ENCODE results near the gene CCDC183. TPM values are rescaled to one million over a fixed set of nuclear protein-coding genes. Genes with fewer than 3 reads are reported as not detected.
A peak's percentile ranks its signal among the peaks of the same experiment; 100 is the strongest.

CCDC183 gene
- total RNA-seq, 5 donors from 2014 or later (not counting 1 experiment from before 2014, with no cell fraction given), result 1.9 to 2.9 (median 2.3) TPM

GRCh38 chr9:136750526-136750925 is 45.6 kb upstream of the CCDC183 start:
- no peaks in the 10 kb centered on the region for H3K36me3 ChIP-seq (ENCODE audit: control insufficient read depth in 2 of 2, extremely low read depth in 1 of 2, insufficient read depth in 1 of 2, low read length in 1 of 2)
- ATAC-seq (replicated peaks in 1 of 4) (no peak), DNase-seq (no peak)
- no peak overlapping the region for H3K27ac Mint-ChIP-seq
- H3K4me1 Mint-ChIP-seq, result no peaks in the 10 kb centered on the region
- ChIA-PET POLR2A (no interaction called here), CTCF (interaction anchor here in 1 of 2 donors (0.7 kb wide), 1 partner anchor 9 kb away, joined by 3 read pairs; no protein-coding TSS in a partner anchor)
- H3K4me1 ChIP-seq (ENCODE audit: control insufficient read depth in 1 of 2, extremely low read depth in 1 of 2, insufficient read depth in 2 of 2, low read length in 2 of 2), result no peaks in the 10 kb centered on the region
- 25% methylated on average over 1 of the region's 2 CpGs for WGBS (ENCODE audit: insufficient coverage)
- no peak overlapping the region for H3K4me3 ChIP-seq (ENCODE audit: control insufficient read depth in 1 of 2, extremely low read depth in 1 of 2, low read length in 1 of 2)
- H3K9me3 ChIP-seq, result no peaks in the 10 kb centered on the region
- peaks cover 0 to 65% of the 10 kb centered on the region in 2 experiments for H3K27me3 ChIP-seq (replicated peaks in 1 of 2; ENCODE audit: control insufficient read depth in 2 of 2, extremely low read depth in 1 of 2, insufficient read depth in 2 of 2, low read length in 1 of 2)
- no peaks in the 10 kb centered on the region for H3K36me3 Mint-ChIP-seq
- peaks cover 0 to 7% of the 10 kb centered on the region in 2 donors for H3K27me3 Mint-ChIP-seq
- peaks cover 6 to 17% (median 16%) of the 10 kb centered on the region in 3 donors for H3K9me3 Mint-ChIP-seq
- no peak overlapping the region for H3K27ac ChIP-seq (ENCODE audit: low read length)
- no peak overlapping the region for H3K4me3 Mint-ChIP-seq

GRCh38 chr9:136751244-136751643 is 44.9 kb upstream of the CCDC183 start:
- Mint-ChIP-seq H3K9me3 (peaks cover 6 to 17% (median 16%) of the 10 kb centered on the region in 3 donors), H3K27ac (no peak overlapping the region), H3K4me3 (no peak overlapping the region), H3K27me3 (peaks cover 0 to 4% of the 10 kb centered on the region in 2 donors), H3K4me1 (no peaks in the 10 kb centered on the region), H3K36me3 (no peaks in the 10 kb centered on the region)
- DNase-seq, result no peak
- no CpG with 5 or more reads among the region's 1 CpG for WGBS (ENCODE audit: insufficient coverage)
- no peaks in the 10 kb centered on the region for H3K9me3 ChIP-seq
- no peaks in the 10 kb centered on the region for H3K36me3 ChIP-seq (ENCODE audit: control insufficient read depth in 2 of 2, extremely low read depth in 1 of 2, insufficient read depth in 1 of 2, low read length in 1 of 2)
- no peak overlapping the region for H3K27ac ChIP-seq (ENCODE audit: low read length)
- H3K4me1 ChIP-seq (ENCODE audit: control insufficient read depth in 1 of 2, extremely low read depth in 1 of 2, insufficient read depth in 2 of 2, low read length in 2 of 2), result no peaks in the 10 kb centered on the region
- no peak overlapping the region for H3K4me3 ChIP-seq (ENCODE audit: control insufficient read depth in 1 of 2, extremely low read depth in 1 of 2, low read length in 1 of 2)
- ATAC-seq (replicated peaks in 1 of 4), result no peak
- H3K27me3 ChIP-seq (replicated peaks in 1 of 2; ENCODE audit: control insufficient read depth in 2 of 2, extremely low read depth in 1 of 2, insufficient read depth in 2 of 2, low read length in 1 of 2), result peaks cover 0 to 64% of the 10 kb centered on the region in 2 experiments
- CTCF ChIA-PET, result no interaction called here
- POLR2A ChIA-PET, result interaction anchor here in 1 of 2 donors (0.5 kb wide), 1 partner anchor 209 kb away, joined by 7 read pairs; no protein-coding TSS in a partner anchor

DNA sequence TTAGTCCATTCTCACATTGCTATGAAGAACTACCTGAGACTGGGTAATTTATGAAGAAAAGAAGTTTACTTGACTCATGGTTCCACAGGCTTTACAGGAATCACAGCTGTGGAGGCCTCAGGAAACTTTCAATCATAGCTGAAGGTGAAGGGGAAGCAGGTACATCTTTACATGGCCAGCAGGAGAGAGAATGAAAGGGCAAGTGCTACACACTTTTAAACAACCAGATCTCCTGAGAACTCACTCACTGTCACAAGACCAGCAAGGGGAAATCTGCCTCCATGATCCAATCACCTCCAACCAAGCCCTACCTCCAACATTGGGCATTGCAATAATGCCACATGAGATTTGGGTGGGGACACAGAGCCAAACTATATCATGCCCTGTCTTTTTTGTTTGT is 44.3 kb upstream of the CCDC183 start:
- H3K27ac Mint-ChIP-seq, result no peak overlapping the region
- no peak for ATAC-seq (replicated peaks in 1 of 4)
- ChIA-PET CTCF (no interaction called here), POLR2A (no interaction called here)
- no peak overlapping the region for H3K27ac ChIP-seq (ENCODE audit: low read length)
- H3K4me1 Mint-ChIP-seq, result no peaks in the 10 kb centered on the region
- no peaks in the 10 kb centered on the region for H3K36me3 ChIP-seq (ENCODE audit: control insufficient read depth in 2 of 2, extremely low read depth in 1 of 2, insufficient read depth in 1 of 2, low read length in 1 of 2)
- no peak for DNase-seq
- H3K9me3 ChIP-seq, result no peaks in the 10 kb centered on the region
- no peak overlapping the region for H3K4me3 Mint-ChIP-seq
- H3K27me3 ChIP-seq (replicated peaks in 1 of 2; ENCODE audit: control insufficient read depth in 2 of 2, extremely low read depth in 1 of 2, insufficient read depth in 2 of 2, low read length in 1 of 2), result peaks cover 0 to 65% of the 10 kb centered on the region in 2 experiments
- H3K9me3 Mint-ChIP-seq, result peaks cover 6 to 17% (median 16%) of the 10 kb centered on the region in 3 donors
- no peaks in the 10 kb centered on the region for H3K4me1 ChIP-seq (ENCODE audit: control insufficient read depth in 1 of 2, extremely low read depth in 1 of 2, insufficient read depth in 2 of 2, low read length in 2 of 2)
- H3K4me3 ChIP-seq (ENCODE audit: control insufficient read depth in 1 of 2, extremely low read depth in 1 of 2, low read length in 1 of 2), result no peak overlapping the region
- H3K27me3 Mint-ChIP-seq, result peaks cover 0 to 4% of the 10 kb centered on the region in 2 donors
- no peaks in the 10 kb centered on the region for H3K36me3 Mint-ChIP-seq

GRCh38 chr9:136753371-136754058 is 42.6 kb upstream of the CCDC183 start:
- peaks cover 6 to 17% (median 16%) of the 10 kb centered on the region in 3 donors for H3K9me3 Mint-ChIP-seq
- POLR2A ChIA-PET, result no interaction called here
- Histone ChIP-seq H3K27me3 (replicated peaks in 1 of 2; ENCODE audit: control insufficient read depth in 2 of 2, extremely low read depth in 1 of 2, insufficient read depth in 2 of 2, low read length in 1 of 2) (peaks cover 0 to 61% of the 10 kb centered on the region in 2 experiments), H3K4me1 (ENCODE audit: control insufficient read depth in 1 of 2, extremely low read depth in 1 of 2, insufficient read depth in 2 of 2, low read length in 2 of 2) (no peaks in the 10 kb centered on the region), H3K36me3 (ENCODE audit: control insufficient read depth in 2 of 2, extremely low read depth in 1 of 2, insufficient read depth in 1 of 2, low read length in 1 of 2) (no peaks in the 10 kb centered on the region), H3K4me3 (ENCODE audit: control insufficient read depth in 1 of 2, extremely low read depth in 1 of 2, low read length in 1 of 2) (no peak overlapping the region), H3K9me3 (no peaks in the 10 kb centered on the region), H3K27ac (ENCODE audit: low read length) (no peak overlapping the region)
- no peaks in the 10 kb centered on the region for H3K27me3 Mint-ChIP-seq
- H3K4me3 Mint-ChIP-seq, result no peak overlapping the region
- H3K36me3 Mint-ChIP-seq, result no peaks in the 10 kb centered on the region
- CTCF ChIA-PET, result no interaction called here
- H3K27ac Mint-ChIP-seq, result no peak overlapping the region
- WGBS (ENCODE audit: insufficient coverage), result 91% methylated on average over 30 of the region's 31 CpGs
- H3K4me1 Mint-ChIP-seq, result no peaks in the 10 kb centered on the region
- no peak for ATAC-seq (replicated peaks in 1 of 4)
- DNase-seq, result no peak

DNA sequence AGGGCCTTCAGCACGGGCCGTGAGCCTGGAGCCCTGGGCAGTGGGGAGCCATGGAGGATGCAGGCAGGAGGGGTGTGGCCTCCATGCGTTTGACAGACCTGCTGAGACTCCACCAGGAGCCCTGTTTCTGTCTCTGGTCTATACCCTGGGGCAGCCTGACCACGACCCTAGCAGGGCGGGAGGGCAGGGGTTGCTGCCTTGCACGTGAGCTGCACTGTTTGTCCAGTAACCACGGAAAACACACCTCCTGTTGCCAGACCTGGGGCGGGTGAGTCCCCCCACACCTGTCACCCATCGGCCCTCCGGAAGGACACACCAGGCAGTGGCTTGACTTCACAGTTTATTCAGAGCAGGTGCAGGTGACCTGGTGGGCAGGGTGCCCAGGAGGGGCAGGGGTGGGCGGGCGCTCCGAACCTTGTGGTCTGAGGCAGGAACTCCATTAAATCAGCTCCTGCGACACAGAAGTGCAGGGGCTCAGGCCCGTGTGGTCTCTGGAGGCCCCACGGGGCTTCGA is 42.0 kb upstream of the CCDC183 start:
- WGBS (ENCODE audit: insufficient coverage), result 29% methylated on average over 16 of the region's 17 CpGs
- H3K4me1 ChIP-seq (ENCODE audit: control insufficient read depth in 1 of 2, extremely low read depth in 1 of 2, insufficient read depth in 2 of 2, low read length in 2 of 2), result no peaks in the 10 kb centered on the region
- CTCF ChIA-PET, result no interaction called here

DNA sequence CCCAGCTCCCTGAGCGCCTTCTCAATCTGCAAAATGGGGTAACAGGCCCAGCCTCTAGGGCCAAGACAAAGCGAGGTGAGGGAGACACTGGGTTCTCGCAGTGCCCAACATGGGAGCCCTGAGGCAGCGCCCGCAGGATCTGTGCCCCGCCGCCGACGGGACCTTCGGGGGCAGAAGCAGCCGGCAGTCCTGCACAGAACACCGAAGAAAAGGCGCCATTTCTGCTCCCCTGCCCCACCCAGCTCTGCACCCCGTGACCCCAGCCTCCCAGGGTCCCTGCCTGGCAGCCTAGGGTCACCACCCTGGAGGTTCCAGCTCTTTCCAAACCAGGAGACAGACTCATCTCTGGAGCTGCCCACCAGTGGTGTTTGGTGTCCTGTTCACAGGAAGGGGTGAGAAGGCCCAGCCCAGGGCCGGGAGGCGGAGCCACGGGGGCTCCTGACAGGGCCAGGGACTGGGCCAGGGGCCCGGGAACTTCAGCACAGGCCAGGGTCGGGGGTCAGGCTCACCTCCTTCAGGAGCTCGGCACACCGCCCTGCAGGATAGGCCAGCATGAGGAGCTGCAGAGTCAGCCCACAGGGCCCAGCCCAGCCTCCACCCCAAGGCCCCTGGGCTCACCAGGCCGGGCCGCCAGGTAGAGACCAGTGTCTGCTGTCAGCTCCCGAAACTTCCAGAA is 41.4 kb upstream of the CCDC183 start:
- H3K27ac ChIP-seq (ENCODE audit: low read length), result no peak overlapping the region
- CTCF ChIA-PET, result no interaction called here
- Mint-ChIP-seq H3K9me3 (peaks cover 6 to 17% (median 16%) of the 10 kb centered on the region in 3 donors), H3K36me3 (no peaks in the 10 kb centered on the region), H3K4me3 (no peak overlapping the region), H3K27me3 (no peaks in the 10 kb centered on the region), H3K27ac (no peak overlapping the region), H3K4me1 (no peaks in the 10 kb centered on the region)
- H3K27me3 ChIP-seq (replicated peaks in 1 of 2; ENCODE audit: control insufficient read depth in 2 of 2, extremely low read depth in 1 of 2, insufficient read depth in 2 of 2, low read length in 1 of 2), result peaks cover 0 to 55% of the 10 kb centered on the region in 2 experiments
- 84% methylated on average over 18 of the region's 24 CpGs for WGBS (ENCODE audit: insufficient coverage)
- H3K4me3 ChIP-seq (ENCODE audit: control insufficient read depth in 1 of 2, extremely low read depth in 1 of 2, low read length in 1 of 2), result no peak overlapping the region
- POLR2A ChIA-PET, result no interaction called here
- no peaks in the 10 kb centered on the region for H3K4me1 ChIP-seq (ENCODE audit: control insufficient read depth in 1 of 2, extremely low read depth in 1 of 2, insufficient read depth in 2 of 2, low read length in 2 of 2)
- DNase-seq, result peak in 1 of 35 experiments; percentile 0
- no peak for ATAC-seq (replicated peaks in 1 of 4)
- no peaks in the 10 kb centered on the region for H3K9me3 ChIP-seq
- H3K36me3 ChIP-seq (ENCODE audit: control insufficient read depth in 2 of 2, extremely low read depth in 1 of 2, insufficient read depth in 1 of 2, low read length in 1 of 2), result no peaks in the 10 kb centered on the region

More for the DNA sequence above, 42.0 kb upstream of the CCDC183 start:
- no peaks in the 10 kb centered on the region for H3K9me3 ChIP-seq
- DNase-seq (no peak), ATAC-seq (replicated peaks in 1 of 4) (no peak)
- H3K27ac ChIP-seq (ENCODE audit: low read length), result no peak overlapping the region
- peaks cover 0 to 56% of the 10 kb centered on the region in 2 experiments for H3K27me3 ChIP-seq (replicated peaks in 1 of 2; ENCODE audit: control insufficient read depth in 2 of 2, extremely low read depth in 1 of 2, insufficient read depth in 2 of 2, low read length in 1 of 2)
- no peak overlapping the region for H3K4me3 ChIP-seq (ENCODE audit: control insufficient read depth in 1 of 2, extremely low read depth in 1 of 2, low read length in 1 of 2)
- Mint-ChIP-seq H3K27ac (no peak overlapping the region), H3K27me3 (no peaks in the 10 kb centered on the region), H3K4me3 (no peak overlapping the region), H3K36me3 (no peaks in the 10 kb centered on the region), H3K4me1 (no peaks in the 10 kb centered on the region), H3K9me3 (peaks cover 6 to 17% (median 16%) of the 10 kb centered on the region in 3 donors)
- no peaks in the 10 kb centered on the region for H3K36me3 ChIP-seq (ENCODE audit: control insufficient read depth in 2 of 2, extremely low read depth in 1 of 2, insufficient read depth in 1 of 2, low read length in 1 of 2)
- POLR2A ChIA-PET, result no interaction called here

All from T-cell (primary cell).